NCI-H1930 (cell line): ENCODE data around the gene SORCS2.
"Not testable (repeated sequence)": the region's sequence is repeated elsewhere in the genome, so short reads cannot be mapped to it uniquely, and the experiment has no call there.

Experiments used
- DNase-seq, 2 experiments: peaks; one replicate each; lab custom pipeline; 2025; lab: John Stamatoyannopoulos, UW

The SORCS2 gene

DNA sequence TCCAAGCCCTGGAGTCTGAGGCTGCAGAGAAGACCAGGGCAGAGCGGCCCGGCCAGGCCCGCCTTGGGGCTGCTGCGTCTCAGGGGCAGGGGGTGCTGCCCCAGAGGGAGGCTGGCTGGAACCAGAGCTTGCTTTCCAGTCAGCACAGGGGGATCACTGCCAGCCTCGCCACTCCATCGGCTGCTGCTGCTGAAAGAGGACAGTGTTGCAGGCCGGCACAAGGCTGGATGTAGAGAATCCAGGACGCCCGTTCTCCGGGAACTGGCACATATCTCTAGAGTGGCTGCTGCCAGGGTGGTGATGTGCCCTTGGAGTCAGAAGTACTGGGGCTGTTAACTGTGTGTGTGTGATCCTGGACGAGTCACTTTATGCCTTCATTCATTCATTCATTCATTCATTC is 31.9 kb upstream of the SORCS2 start:
- no peak for DNase-seq

DNA sequence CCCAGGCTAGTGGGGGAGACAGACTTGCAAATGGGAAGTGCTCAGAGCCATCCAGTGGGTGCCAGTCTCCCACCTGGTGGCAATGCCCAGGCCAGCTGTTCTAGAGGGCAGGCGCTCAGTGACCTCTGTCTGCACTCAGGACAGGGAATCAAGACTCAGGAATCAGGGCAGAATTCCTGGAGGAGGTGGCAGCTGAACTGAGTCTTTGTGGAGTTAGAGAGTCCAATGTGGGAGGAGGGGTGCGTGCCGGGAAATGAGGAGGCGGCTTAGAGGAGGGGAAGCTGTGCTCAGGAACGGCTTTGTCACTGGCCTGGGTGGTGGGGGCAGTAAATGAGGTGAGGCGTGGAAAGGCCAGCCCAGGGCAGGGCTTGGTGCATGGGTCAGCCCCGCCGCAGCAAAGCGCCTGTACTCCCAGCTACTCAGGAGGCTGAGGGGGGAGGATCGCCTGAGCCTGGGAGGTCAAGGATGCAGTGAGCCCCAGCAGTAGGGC is 31.3 kb upstream of the SORCS2 start:
- no peak for DNase-seq

DNA sequence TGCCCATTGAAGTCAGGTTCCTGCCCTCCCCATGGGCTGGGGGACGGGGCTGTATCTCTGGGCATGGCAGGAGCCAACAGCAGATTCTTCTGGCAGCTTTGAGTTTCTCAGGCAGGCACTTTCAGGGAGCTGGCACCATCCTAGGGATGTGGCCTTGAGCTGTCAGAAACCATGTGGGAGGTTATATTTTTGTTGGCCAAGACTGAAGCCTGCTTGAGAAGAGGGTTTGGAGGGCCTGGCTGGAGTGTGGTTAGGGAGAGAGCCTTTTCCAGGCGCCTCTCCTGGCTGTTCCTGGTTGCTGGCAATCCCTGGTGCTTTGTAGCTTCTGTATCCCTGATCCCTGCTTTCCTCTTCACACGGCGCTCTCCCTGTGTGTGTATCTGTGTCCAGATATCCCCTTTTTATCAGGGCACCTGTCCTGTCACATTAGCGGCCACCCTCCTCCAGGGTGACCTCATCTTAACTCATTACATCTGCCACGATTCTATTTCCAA is 30.6 kb upstream of the SORCS2 start:
- no peak for DNase-seq

DNA sequence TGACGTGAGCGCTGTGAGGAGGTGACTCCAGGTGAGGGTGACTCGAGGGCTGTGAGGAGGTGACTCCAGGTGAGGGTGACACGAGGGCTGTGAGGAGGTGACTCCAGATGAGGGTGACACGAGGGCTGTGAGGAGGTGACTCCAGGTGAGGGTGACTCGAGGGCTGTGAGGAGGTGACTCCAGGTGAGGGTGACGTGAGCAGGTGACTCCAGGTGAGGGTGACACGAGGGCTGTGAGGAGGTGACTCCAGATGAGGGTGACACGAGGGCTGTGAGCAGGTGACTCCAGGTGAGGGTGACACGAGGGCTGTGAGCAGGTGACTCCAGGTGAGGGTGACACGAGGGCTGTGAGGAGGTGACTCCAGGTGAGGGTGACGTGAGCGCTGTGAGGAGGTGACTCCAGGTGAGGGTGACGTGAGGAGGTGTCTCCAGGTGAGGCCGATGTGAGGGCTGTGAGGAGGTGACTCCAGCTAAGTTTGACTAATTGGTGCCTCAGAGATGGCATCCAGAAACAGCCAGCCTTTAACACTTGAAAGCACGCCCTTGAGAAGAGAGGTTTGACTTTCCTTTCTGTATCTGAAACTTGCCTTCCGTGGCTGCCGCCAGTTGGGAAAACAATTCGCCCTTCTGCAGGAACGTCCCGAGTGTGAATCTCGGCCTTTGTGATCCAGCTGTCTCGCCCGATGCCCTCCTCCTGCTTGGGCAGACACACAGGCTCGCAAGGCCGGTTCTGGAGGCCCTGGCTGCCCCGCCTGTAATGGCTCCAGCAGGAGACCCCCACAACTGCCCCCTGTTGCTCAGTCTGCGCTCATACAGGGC is 27.1 kb upstream of the SORCS2 start:
- not testable (repeated sequence) for DNase-seq

DNA sequence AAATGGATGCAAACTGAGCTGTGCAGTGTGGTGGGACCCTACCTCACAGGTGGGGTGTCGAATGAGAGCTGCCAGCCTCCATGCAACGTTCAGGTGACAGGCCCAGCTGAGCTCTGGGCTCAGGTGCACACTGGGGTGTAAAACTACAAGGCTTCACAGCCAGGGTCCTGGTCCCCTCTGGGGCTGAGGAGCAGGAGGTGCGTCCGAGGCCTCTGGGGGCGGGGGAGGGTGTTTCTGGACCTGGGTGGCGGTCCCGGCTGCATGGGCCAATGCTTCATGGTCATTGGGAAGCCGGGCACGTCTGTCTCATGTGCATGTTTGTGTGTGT is 26.5 kb upstream of the SORCS2 start:
- DNase-seq, result no peak

DNA sequence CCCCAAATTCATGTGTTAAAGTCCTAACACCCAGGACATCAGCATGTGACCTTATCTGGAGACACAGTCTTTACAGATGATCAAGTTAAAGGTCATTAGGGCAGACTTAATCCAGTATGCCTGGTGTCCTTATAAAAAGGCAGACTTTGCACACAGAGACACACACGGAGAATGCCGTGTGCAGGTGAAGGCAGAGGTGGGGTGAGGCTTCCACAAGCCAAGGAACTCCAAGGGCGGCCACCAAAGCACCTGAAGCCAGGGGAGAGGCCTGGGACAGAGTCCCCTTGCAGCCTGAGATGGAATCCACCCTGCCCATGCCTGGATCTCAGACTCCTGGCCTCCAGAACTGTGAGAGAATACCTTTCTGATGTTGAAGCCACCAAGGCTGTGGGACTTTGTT is 26.1 kb upstream of the SORCS2 start:
- no peak for DNase-seq

DNA sequence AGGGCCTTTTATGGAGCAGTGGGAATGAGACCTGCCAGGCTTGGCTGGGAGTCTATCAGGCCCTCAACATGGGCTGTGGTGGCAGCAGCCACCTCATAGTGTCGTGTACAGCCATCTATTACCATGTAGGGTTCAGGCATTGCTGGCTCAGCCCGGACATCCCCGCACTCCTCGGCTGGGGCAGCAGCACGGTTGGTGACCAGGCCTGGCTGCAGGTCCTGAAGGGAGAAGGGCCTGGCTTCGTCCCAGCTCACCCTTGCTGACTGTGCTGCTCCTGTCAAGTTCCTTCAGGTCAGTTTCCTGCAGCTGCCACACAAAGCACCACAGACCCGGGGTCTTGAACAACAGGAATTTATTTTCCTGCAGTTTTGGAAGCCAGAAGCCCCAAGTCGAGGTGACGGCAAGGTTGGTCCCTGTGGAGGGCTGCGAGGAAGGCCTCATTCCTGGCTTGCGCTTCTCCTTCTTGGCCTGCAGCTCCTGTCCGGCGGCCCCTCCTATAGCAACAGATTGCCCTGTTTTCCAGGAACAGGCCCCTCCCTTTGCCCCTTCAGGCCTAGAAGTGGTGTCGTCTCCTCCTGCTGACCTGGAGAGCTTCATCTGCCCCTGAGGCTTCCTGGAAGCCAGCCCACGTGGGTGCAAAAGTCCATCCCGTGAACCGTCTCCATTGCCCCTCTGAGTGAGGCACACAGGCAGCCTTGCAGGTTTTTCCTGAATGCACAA is 25.2 kb upstream of the SORCS2 start:
- no peak for DNase-seq

DNA sequence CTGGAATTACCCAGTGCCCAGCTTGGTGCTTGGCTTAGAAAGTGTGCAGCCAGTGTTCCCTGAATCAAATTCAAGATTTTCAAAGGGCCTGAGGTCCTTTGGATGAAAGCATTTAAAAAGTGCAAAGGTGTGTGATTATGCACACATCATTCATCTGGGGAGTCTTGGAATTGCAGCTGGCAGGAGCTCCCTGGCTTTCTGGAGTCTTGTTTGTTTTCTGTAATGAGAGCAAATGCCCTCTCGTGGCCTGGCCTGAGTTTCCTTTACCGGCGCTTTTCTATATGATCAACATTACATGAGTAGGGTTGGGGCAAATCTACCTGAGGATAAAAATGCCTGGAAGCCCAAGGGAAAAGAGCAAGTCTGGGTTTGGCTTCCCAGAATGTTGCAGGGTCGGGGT is 24.6 kb upstream of the SORCS2 start:
- DNase-seq, result no peak

DNA sequence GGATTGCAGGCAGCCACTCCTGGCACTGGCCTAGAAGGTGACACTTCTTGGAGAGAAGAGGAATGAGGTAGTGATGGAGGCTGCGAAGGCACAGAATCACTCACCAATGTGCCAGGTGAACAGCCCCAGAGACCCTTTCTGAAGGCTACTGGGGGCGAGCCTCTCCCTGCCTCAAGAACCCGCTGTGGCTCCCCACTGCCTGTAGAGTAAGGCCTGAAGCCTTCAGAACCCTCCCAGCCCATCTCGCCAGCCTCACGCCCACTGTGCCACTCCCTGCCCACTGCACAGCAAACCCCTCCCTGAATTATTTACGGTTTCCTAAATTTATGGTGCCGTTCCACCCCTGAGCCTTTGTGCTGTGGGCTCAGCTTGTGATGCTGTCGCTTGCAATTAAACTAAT is 24.2 kb upstream of the SORCS2 start:
- DNase-seq, result no peak

DNA sequence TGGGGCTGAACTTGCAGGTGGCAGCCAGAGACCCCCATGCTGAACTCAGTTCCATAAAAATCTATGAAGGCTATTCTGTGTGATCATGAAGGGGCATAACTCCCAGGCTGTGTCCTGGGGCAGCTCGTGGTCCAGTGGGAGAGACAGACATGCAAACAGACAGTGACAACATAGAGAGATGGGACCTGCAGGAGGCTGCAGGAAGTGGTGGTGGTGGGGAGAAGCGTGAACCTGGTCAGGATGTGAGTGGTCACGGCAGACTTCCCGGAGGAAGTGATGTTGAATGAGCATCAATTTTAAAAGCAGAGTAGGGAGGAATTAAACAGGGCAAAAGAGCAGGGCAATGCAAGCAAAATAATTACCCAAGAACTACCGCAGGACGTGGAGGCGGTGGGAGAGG is 23.2 kb upstream of the SORCS2 start:
- DNase-seq, result no peak

DNA sequence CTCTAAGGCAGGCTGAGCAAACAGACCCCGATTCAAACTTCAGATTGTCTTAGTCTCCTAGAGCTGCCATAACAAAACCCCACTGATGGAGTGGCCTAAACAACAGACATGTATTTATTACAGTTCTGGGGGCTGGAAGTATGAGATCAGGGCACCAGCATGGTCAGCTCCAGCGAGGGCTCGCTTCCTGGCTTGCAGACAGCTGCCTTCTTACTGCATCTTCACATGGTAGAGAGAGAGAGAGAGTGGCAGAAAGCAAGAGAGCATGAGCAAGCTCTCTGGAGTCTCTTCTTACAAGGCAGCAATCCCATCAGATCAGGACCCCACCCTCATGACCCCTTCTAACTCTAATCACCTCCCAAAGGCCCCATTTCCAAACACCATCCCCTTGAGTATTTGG is 22.3 kb upstream of the SORCS2 start:
- no peak for DNase-seq

DNA sequence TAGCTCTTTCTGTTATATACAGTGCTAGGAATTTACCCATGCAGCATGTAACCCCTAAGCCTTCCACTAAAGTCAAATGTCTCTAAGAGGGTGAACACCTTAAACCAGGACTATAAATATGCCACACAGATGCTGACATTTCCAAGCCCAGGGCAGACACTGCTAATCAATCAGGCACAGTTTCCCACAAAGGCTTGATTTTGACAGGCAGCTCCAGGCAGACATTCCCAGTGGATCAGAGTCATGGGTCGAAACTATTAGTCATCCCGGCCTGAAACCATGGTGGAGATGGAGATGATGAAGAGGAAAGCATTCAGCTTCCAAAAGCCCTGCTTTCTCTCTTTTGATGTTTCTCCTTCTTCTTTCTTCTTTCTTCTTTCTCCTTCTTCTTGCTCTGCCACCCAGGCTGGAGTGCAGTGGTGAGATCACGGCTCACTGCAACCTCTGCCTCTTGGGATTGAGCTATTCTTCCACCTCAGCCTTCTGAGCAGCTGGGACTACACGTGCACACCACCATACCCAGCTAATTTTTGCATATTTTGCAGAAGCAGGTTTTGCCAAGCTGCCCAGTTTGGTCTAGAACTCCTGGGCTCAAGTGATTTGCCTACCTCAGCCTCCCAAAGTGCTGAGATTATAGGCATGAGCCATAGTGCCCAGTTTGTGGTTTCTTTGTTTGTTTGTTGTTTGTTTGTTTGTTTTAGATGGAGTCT is 21.0 kb upstream of the SORCS2 start:
- no peak for DNase-seq

DNA sequence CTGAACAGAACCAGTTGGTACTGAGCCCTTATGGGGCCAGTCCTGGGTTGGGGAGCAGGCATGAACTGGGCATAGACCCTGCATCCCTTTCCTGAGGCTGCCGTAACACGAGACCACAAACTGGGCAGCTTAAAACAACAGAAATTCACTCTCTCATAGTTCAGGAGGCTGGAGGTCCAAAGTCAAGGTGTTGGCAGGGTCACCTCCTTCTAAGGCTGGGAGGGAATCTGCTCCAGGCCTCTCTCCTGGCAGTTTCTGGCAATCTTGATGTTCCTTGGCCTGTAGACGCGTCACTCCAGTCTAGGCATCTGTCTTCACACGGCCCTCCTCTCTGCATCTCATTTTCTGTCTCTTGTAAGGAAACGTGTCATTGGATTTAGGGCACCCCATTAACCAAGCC is 19.8 kb upstream of the SORCS2 start:
- no peak for DNase-seq

DNA sequence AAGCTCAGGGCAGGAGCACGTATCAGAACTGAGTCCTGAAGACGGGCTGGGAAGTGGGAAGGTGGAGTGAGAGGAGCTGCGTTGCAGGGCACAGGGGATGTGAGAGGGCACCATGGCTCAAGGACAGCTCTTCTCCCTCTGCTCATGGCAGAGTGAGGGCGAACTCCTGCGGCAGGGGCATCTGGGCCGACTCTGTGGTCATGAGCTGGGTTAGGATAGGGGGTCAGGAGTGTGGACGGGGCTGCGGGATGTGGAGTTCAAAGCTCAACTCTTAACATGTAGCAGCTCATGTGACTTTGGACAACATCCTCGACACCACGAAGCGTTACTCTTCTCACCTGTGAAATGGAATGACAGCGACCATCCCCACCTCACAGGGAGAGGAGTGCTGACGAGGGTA is 19.4 kb upstream of the SORCS2 start:
- DNase-seq, result no peak

DNA sequence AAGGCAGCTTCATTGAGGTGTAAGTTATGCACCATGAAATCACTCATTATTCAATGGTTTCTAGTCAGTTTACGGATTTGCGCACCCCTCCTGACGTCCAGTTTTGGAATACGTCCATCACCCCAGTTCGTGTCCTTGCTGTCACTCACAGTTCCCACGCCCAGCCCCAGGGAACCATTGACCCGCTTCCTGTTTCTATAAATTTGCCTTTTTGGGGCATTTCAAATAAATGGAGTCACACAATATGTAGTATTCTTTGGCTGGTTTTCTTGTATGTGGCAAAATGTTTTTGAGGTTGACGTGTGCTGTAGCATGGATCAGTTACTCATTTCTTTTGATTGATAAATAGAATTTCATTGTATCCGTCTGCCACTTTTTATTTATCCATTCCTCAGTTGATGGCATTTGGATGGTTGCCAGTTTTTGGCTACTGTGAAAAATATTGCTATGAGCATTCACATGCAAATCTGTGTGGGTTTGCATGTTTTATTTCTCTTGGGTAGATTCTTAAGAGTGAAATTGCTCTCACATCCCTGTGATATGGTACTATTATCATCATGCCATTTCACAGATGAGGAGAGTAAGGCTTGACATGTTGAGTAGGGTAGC is 18.4 kb upstream of the SORCS2 start:
- no peak for DNase-seq

DNA sequence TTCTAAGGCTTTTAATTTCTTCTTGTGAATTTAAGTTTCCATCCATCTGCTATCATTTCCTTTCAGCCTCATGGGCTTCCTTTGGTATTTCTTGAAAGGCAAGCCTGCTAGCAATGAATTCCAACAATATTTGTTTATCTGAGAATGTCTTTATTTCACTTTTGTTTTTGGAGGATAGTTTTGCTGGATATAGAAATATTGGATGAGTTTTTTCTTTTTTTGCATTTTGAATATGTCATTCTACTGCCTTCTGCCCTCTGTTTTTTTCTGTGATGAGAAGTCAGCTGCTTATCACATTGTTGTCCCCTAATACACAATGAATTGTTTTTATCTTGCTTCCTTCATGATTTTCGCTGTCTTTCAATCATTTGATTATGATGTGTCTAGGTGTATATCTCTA is 13.2 kb upstream of the SORCS2 start:
- no peak for DNase-seq

DNA sequence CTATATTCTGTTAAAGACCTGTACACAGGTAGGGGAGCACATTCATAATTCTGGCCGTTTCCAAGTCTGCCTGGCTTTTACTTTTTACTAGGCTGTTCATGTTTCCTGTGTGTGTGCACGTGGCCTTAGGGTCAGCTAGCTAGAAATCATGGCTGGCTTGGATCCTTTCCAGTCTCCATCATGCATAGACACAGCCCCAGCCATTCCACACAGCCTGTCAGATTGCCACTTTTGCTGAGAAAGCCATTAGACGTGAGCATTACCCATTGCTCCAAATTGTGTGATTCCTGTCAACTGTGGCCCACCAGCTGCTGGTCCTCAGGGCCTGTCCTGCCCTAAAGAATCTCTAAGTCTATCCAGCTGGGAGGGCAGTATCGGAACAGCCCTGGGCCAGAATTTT is 11.4 kb upstream of the SORCS2 start:
- DNase-seq, result no peak

DNA sequence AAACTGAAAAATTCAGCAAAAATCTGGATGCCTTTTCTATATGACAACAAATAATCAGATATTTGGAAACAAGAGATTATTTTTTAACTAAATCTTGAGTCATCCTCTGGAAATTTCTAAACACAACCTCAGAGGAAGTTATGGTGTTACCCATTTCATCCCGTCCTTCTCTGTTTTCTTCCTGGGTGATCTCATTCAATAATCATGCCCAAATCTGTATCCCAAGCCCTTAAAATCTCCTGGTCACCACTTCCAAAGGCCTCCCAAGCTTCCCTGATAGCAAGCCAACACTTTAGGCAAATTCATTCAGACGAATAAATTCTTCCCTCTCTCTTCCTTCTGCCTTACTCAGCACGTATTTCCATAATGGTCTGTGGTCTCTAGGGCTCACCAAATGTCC is 9.7 kb upstream of the SORCS2 start:
- no peak for DNase-seq

DNA sequence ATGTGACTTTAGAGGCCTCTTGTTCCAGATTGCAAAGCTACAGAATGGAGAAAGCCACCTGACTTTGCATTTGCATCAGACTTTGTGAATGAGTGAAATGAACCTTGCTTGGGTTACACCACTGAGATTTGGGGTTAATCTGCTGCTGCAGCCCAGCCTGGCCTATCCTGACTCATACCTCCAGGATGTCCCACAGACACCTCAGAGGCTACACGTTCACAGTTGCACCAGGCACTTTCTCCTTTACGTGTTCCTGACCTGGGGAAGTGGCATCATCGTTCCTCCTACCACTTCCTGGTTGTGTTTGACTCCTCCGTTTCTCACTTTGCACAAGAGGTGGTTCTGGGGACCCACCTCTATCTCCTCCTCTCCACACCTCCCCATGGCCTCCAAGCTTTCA is 9.2 kb upstream of the SORCS2 start:
- no peak for DNase-seq

DNA sequence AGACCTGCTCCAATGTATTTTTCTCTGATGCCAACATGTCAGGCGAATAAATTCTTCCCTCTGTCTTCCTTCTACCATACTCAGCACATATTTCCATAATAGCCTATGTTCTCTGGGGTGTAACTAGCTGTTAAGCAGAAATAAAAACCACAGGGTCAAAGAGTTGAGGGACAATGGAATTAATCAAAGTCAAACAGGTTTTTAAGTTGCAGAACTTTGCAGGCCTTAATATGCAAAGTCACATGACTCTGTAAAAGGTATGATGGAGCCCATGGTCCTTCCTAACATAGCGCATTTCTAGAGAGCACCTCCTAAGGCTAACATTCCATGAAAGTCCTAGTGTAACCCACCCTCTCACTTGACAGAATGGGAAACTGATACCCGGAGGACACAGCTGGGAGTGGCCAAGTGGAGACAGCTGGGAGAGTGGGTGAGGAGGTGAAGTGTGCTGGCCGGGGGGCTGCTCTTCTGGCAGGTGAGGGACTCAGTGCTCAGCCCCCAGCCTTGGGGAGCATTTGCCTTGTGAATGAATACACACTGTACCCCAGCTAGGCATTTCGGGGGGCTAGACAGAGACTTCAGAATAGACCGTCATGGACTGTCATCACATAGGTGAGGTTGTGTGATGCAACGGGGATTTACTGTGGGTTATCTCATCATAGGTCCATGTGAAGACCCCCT is 8.4 kb upstream of the SORCS2 start:
- DNase-seq, result no peak

DNA sequence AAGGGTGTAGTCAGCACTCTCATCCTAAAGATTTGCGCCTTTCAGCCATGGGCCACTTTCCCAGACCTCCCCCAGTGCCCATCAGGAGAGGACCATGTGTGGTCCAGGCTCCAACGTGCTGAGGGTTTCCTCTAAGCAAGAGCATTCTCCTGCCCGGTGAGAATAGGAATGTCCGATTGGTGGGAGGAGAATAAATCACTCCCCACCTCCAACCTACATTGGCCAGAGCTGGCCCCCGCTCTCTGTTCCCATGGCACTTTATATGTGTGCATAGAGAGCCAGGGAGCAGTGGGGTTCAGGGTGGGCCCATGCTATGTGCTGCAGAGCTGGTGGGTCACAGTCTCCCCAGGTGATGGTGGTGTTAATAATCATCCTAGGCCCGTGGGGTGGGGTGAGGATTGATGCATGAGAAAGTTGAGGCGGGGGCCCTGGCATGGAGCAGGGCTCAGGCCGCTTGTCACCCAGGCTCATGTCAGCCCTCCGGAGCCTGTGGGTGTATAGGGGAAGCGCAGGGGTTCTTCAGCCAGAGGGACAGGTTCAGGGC is 6.8 kb upstream of the SORCS2 start:
- no peak for DNase-seq

DNA sequence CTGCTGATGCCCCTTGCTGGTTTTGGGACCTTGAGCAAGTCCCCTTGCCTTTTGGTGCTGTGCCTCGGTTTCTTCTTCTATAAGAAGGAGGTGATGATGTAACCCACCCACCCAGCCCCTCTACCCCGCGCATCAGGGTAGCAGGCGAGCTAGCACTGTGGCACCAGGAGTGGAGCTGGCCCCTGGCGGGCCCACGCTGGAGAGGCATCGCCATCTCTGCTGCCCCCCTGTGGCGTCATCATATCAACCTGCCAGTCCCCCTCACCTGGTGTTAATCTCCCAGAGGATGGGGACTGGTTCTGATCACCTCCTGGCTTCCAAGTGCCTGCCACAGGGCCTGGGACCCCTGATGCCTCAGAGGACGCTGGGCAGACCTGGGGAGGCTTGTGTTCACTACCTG is 6.3 kb upstream of the SORCS2 start:
- DNase-seq, result no peak
